ENCODE data around the gene OR51G1. TPM values are rescaled to one million over a fixed set of nuclear protein-coding genes. Genes with fewer than 3 reads are reported as not detected.

OR51G1 gene
- total RNA-seq, 2 donors from 2014 or later: not detected

- Mint-ChIP-seq H3K36me3 (no peaks in the 10 kb centered on the region), H3K9me3 (peaks cover 4% of the 10 kb centered on the region)
Measured at GRCh38 chr11:4891996-4892640, 32.0 kb downstream of the OR51G1 start.

GRCh38 chr11:4890279-4890678 is 33.9 kb downstream of the OR51G1 start:
- ATAC-seq: no peak
- Mint-ChIP-seq H3K36me3 (no peaks in the 10 kb centered on the region), H3K9me3 (peaks cover 4% of the 10 kb centered on the region), H3K27ac (no peak overlapping the region), H3K27me3 (no peaks in the 10 kb centered on the region), H3K4me1 (ENCODE audit: low read depth in 2 of 2) (no peaks in the 10 kb centered on the region), H3K4me3 (no peak overlapping the region)
- DNase-seq (ENCODE audit: low spot score): no peak

More at GRCh38 chr11:4891996-4892640, 32.0 kb downstream of the OR51G1 start:
- H3K27me3 Mint-ChIP-seq: no peaks in the 10 kb centered on the region
- no peak for ATAC-seq
- DNase-seq (ENCODE audit: low spot score): no peak
- H3K4me3 Mint-ChIP-seq: no peak overlapping the region
- H3K27ac Mint-ChIP-seq: no peak overlapping the region
- no peaks in the 10 kb centered on the region for H3K4me1 Mint-ChIP-seq (ENCODE audit: low read depth in 2 of 2)

- no peaks in the 10 kb centered on the region for H3K36me3 Mint-ChIP-seq
Measured at GRCh38 chr11:4887591-4887990, 36.5 kb downstream of the OR51G1 start.

GRCh38 chr11:4886186-4886585 is 38.0 kb downstream of the OR51G1 start:
- H3K27me3 Mint-ChIP-seq: peaks cover 0 to 3% of the 10 kb centered on the region in 2 donors
- no peak for DNase-seq (ENCODE audit: low spot score)
- ATAC-seq: no peak
- H3K4me3 Mint-ChIP-seq: no peak overlapping the region
- H3K36me3 Mint-ChIP-seq: no peaks in the 10 kb centered on the region
- no peaks in the 10 kb centered on the region for H3K4me1 Mint-ChIP-seq (ENCODE audit: low read depth in 2 of 2)
- H3K27ac Mint-ChIP-seq: no peak overlapping the region
- H3K9me3 Mint-ChIP-seq: peaks cover 4% of the 10 kb centered on the region

More at GRCh38 chr11:4887591-4887990, 36.5 kb downstream of the OR51G1 start:
- Mint-ChIP-seq H3K9me3 (peaks cover 4% of the 10 kb centered on the region), H3K27me3 (no peaks in the 10 kb centered on the region), H3K27ac (no peak overlapping the region), H3K4me3 (no peak overlapping the region), H3K4me1 (ENCODE audit: low read depth in 2 of 2) (no peaks in the 10 kb centered on the region)
- no peak for DNase-seq (ENCODE audit: low spot score)
- no peak for ATAC-seq

- DNase-seq (ENCODE audit: low spot score) (no peak), ATAC-seq (no peak)
- no peak overlapping the region for H3K4me3 Mint-ChIP-seq
- no peaks in the 10 kb centered on the region for H3K4me1 Mint-ChIP-seq (ENCODE audit: low read depth in 2 of 2)
- H3K9me3 Mint-ChIP-seq: no peaks in the 10 kb centered on the region
- no peaks in the 10 kb centered on the region for H3K36me3 Mint-ChIP-seq
- H3K27me3 Mint-ChIP-seq: peaks cover 0 to 6% of the 10 kb centered on the region in 2 donors
- H3K27ac Mint-ChIP-seq: no peak overlapping the region
Measured at GRCh38 chr11:4884361-4884760, 39.8 kb downstream of the OR51G1 start.

GRCh38 chr11:4882543-4882942 is 41.6 kb downstream of the OR51G1 start:
- Mint-ChIP-seq H3K27ac (no peak overlapping the region), H3K4me1 (ENCODE audit: low read depth in 2 of 2) (no peaks in the 10 kb centered on the region), H3K27me3 (peaks cover 0 to 6% of the 10 kb centered on the region in 2 donors), H3K9me3 (no peaks in the 10 kb centered on the region), H3K36me3 (no peaks in the 10 kb centered on the region), H3K4me3 (no peak overlapping the region)
- DNase-seq (ENCODE audit: low spot score) (no peak), ATAC-seq (no peak)

- Mint-ChIP-seq H3K4me3 (no peak within 1 kb of the TSS), H3K27me3 (peaks cover 0 to 6% of the 10 kb centered on the region in 2 donors), H3K4me1 (ENCODE audit: low read depth in 2 of 2) (no peaks in the 10 kb centered on the region), H3K27ac (no peak within 1 kb of the TSS), H3K36me3 (no peaks in the 10 kb centered on the region), H3K9me3 (peaks cover 3% of the 10 kb centered on the region)
- DNase-seq (ENCODE audit: low spot score): no peak
- ATAC-seq: no peak
Measured at GRCh38 chr11:4881860-4882500, 42.2 kb downstream of the OR51G1 start, which contains the start of gene OR51T1. Gene OR51T1 (plus strand): TSS chr11:4881900. CDS start chr11:4881900, 0 bp downstream.

GRCh38 chr11:4881188-4881587 is 43.0 kb downstream of the OR51G1 start:
- no peaks in the 10 kb centered on the region for H3K4me1 Mint-ChIP-seq (ENCODE audit: low read depth in 2 of 2)
- no peak overlapping the region for H3K4me3 Mint-ChIP-seq
- no peaks in the 10 kb centered on the region for H3K36me3 Mint-ChIP-seq
- H3K27me3 Mint-ChIP-seq: peaks cover 0 to 6% of the 10 kb centered on the region in 2 donors
- DNase-seq (ENCODE audit: low spot score) (no peak), ATAC-seq (no peak)
- peaks cover 8% of the 10 kb centered on the region for H3K9me3 Mint-ChIP-seq
- H3K27ac Mint-ChIP-seq: no peak overlapping the region

Other genes starting within 250 kb of the OR51G1 start
- gene OR51E2, start 226.5 kb downstream of the OR51G1 start, total RNA-seq: not detected
- gene MMP26, start 219.6 kb downstream of the OR51G1 start, total RNA-seq: not detected
- gene OR51F1, start 154.4 kb downstream of the OR51G1 start, total RNA-seq: not detected
- gene OR52R1, start 120.0 kb downstream of the OR51G1 start, total RNA-seq: not detected
- gene OR51F2, start 103.0 kb downstream of the OR51G1 start, total RNA-seq: not detected
- not detected for gene OR51S1, start 75.1 kb downstream of the OR51G1 start, total RNA-seq
- not detected for gene OR51T1, start 42.4 kb downstream of the OR51G1 start, total RNA-seq
- not detected for gene OR51A7, start 20.6 kb downstream of the OR51G1 start, total RNA-seq
- gene OR51G2, start 5.0 kb downstream of the OR51G1 start, total RNA-seq: not detected
- not detected for gene OR51A4, start 23.3 kb upstream of the OR51G1 start, total RNA-seq
- not detected for gene OR51A2, start 31.4 kb upstream of the OR51G1 start, total RNA-seq
- gene OR51L1, start 70.5 kb upstream of the OR51G1 start, total RNA-seq: not detected
- not detected for gene OR52J3, start 122.2 kb upstream of the OR51G1 start, total RNA-seq
- gene OR52E2, start 135.3 kb upstream of the OR51G1 start, total RNA-seq: not detected
- not detected for gene OR52E1, start 145.2 kb upstream of the OR51G1 start, total RNA-seq
- not detected for gene OR52A5, start 214.0 kb upstream of the OR51G1 start, total RNA-seq
- not detected for gene OR52A1, start 230.4 kb upstream of the OR51G1 start, total RNA-seq